Left forelimb (tissue), 1 donor: ENCODE measurements around the gene CSMD2.
"Not testable (repeated sequence)": the region's sequence is repeated elsewhere in the genome, so short reads cannot be mapped to it uniquely, and the experiment has no call there.

Experiments used
- DNase-seq: peaks from one replicate; pipeline ENCODE4 v3.0.0-alpha.2; 2018; ENCODE audit warnings: low spot score

The CSMD2 gene

DNA sequence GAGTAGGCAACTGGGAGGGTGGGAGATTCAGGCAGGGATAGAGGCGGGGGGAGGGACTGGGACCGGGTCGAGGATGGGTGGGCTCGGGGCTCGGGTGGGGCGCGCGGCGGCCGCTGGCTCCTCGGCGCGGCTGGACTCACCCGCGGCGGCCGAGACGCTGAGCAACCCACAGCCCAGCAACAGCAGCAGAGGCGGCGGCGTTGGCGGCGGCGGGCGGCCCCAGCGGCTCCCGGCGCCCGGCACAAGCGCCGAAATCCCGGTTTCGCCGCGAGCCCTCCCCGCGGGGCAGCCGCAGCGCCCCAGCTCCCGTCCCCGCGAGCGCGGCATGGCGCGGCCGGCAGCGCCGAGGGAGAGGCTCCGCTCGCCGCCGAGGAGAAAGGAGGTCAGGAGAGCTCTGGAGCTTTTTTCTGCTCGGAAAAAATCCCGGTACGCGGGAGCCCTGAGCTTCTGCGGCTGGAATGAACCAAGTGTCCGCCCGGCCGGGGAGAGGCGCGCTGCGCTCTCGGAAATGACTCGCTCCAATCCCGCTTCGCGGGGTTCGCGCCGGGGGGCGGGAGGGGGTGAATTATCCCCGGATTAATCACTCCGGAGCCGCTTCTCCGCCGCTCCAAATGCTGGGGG lies at the start of gene CSMD2:
Gene CSMD2, minus strand, starts transcription at position 460 of the 621 bp plus-strand sequence. Its CDS starts 133 bp downstream, at position 327.
- no peak for DNase-seq

DNA sequence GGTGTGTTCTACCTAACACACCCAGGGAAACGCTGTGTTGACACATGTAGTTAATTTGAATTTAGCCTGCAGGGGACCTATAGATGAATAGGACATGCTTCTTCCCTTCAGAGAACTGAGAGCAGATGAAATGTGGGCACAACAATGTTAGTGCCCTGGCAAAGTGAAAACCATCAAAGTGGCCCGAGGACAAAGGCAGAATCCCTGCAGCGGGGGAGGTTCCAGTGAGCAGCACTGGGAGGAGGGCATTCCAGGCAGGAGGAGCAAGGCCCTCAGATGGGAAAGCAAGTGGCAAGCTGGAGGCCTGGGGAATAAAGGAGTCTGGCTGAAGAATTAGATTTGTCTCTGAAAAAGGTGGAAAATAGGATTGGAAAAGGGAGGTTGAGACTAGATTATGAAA lies 48.9 kb upstream of the CSMD2 start:
- no peak for DNase-seq

DNA sequence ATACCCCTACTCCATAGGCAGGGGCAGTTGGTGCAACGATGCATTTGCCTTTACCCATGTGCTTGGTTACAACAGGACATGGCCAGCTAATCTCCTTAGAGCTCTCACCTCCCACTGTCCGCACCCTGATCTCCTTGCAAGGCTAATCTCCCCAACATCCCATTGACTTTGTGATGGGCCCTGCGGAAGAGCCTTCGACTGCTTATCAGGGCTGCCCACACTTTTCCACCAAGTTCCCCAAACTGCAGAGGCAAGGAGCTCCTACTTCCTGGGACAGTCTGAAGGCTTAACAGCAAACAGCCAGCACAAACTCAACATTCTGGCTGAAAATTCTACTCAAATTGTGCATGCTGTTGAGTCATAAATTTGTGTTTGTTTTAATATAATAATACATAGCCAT lies 47.6 kb upstream of the CSMD2 start:
- no peak for DNase-seq

DNA sequence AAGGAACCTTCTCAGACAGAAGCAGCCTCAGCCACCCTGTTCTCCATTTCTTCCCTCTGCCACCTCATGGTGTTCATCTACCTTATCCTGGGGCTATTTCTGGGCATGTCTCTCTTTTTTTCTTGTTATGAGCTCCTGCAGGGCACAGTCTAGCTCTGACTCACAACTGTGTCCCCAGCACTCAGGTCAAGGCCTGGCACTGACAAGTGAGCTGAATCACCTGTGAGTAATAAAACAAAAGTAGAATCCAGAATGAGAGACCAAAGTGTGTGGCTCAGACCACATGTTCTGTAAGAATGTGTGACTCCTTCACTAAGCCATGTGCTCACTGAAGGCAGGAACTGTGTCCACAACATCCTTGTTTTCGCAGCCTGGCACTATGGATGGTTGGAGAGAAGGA lies 34.9 kb upstream of the CSMD2 start:
- DNase-seq: no peak

DNA sequence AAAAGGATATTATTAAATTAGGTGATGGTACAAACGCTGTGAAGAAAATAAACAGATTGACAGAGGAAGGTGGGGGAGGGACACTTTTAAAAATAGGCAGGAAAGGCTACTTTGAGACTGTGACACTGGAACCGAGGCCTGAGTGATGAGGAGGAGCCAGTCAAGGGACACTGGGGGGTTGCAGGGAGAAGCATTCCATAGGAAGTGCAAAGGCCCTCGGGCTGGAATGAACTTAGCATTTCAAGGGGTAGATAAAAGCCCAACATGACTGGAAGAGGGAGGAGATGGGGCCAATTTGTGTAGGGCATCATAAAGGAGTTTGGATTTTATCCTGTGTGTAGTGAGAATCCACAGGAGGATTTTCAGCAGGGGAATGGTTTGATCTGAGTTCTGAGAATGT lies 27.6 kb upstream of the CSMD2 start:
- no peak for DNase-seq

DNA sequence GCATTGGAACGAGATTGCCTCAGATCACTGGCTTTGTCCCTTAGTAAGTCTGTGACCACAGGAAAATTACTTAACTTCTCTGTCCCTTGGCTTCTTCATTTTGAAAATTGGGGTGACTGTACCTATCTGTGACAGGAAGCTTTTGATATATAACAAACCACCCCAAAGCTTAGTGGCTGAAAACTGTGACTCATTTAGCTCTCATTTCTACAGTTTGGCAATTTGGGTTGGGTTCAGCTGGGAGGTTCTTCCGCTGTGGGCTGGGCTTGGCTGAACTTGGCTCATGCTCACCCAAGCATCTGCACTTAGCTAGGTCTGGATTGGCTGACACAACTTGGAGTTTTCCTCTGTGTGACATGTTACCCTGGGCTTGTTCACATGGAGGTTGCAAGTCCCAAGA lies 25.7 kb upstream of the CSMD2 start:
- DNase-seq: no peak

DNA sequence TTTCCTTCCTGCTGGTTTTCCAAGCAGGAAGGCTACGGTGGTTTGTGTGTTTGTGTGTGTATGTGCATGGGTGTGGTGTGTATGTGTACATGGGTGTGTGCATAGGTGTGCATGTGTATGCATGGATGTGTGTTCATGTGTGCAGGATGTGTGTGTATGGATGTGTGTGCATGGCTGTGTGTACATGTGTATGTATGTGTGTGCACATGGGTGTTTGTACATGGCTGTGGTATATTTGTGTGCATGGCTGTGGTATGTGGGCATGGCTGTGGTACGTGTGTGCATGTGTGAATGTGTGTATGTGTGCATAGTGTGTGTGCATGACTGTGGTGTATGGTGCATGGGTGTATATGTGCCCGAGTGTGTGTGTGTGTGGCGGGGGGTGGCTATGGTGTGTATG lies 24.0 kb upstream of the CSMD2 start:
- no peak for DNase-seq

DNA sequence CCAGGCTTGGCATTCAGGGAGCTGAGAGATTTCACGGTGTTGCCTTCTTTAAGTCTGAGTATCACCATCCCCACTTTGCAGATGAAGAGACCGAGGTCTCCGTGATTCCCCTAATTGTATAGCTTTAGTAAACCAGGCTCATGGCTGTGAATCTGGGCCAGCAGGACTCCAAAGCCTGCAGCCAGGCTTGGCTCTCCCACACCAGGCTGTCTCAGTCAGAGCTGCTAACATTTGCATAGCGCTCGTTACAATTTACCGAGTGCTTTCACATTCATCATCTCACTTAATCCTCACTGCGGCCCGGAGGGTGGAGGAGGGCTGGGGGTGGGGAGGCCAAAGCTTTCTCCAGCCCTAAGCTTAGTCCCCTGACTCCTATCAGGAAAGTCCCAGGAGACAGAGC lies 23.4 kb upstream of the CSMD2 start:
- DNase-seq: no peak

DNA sequence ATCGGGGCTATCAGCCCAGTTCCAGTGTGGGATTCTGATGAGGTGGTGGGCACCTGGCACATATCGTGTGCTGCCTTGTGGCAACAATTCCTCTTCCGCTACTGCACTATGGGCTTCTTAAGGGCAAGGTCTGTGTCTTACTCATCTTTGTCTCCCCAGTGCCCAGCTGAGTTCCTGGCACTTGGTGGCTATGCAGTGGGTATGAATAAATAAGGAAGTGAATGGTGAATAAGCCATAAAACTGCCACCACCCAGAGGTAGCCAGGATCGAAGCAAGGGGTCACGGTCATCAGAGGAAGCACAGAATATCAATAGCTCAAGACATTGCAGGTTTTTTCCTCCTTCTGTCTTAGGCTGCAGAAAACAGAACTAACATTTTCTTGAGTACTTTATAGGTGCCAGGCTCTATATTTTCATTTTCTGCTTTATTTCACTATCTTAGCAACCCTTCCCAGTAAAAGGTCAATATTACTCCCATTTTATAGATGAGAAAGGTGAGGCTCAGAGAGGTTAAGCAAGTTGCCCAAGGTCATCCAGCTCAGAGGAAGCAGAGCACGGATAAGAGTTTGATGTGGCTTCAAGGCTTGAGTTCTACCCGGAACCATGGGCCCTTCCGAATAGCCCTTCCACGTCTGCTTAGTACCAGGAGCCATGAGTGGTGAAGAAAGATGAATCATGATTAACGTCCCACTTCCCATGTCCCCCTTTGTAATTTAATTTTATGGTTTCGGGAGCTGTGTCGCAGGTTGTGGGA lies 21.9 kb upstream of the CSMD2 start:
- DNase-seq: no peak

DNA sequence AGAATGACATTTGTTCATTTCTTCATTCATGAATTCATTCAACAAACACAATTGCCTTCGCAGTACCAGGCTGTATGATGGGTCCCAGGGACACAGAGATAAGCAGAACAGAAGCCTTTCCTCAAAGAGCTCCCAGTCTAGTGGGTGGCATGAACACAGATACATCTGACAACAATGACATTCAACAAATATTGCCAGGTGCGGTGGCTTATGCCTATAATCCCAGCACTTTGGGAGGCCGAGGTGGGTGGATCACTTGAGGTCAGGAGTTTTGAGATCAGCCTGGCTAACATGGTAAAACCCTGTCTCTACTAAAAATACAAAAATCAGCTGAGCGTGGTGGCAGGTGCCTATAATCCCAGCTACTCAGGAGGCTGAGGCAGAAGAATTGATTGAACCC lies 18.4 kb upstream of the CSMD2 start:
- not testable (repeated sequence) for DNase-seq

DNA sequence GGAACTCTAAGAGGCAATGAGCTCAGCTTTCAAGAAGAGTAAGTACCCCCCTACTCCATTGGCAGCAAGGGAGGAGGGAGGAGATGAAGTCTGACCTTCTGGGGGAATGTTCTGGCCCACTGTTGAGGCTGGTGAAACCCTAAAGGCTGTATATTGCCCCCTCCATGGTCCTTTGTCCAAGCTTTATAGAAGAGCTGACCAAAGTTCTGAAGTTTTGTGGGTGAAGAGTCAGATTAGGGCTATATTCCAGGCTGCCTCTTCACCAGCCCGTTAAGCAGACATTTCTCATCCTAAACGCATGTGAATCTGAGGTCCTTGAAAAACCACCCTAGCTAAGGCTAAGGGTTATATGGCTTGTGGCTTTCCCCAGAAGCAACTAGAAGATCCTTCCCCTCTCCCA lies 13.0 kb upstream of the CSMD2 start:
- DNase-seq: no peak

DNA sequence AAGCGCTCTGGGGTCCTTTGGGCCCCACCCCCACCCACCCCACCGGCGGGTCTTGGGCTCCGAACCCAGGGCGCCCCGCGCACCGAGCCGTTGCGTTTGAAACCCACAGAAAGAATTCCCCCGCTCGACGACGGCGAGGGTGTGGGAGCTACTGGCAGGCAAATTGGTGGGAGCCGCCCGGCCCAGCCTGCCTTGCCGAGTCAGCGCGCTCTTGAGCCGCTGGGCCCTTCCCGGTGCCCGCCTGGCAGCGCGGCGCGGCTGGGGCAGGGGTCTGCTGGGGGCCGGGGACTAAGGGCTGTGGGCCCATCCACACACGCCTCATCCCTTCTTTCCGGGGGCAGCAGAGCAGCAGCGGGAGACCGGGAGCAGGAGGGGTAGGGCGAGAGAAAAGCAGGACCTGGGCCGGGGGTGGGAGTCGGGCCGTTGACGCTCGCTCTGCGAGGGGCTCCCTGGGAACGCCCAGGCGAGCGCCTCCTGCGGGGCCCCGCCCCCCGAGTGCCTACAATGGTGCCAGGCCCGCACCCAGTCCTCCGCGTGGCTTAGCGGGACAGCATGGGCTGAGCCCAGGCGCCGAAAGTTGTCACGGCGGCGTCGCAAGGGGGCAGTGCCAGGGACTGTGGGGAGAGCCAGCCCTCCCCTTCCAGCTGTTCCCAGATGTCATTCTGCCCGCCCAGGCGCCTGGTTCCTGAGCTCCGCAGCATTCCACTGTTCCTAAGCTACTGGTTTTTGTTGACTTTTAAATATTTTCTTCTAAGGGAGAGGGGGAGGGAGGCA lies 12.0 kb upstream of the CSMD2 start, which contains the start of gene C1orf94:
Gene C1orf94, plus strand, starts transcription at position 78 of the 774 bp plus-strand sequence. CDS start 883 bp downstream, outside the sequence.
- DNase-seq: no peak

DNA sequence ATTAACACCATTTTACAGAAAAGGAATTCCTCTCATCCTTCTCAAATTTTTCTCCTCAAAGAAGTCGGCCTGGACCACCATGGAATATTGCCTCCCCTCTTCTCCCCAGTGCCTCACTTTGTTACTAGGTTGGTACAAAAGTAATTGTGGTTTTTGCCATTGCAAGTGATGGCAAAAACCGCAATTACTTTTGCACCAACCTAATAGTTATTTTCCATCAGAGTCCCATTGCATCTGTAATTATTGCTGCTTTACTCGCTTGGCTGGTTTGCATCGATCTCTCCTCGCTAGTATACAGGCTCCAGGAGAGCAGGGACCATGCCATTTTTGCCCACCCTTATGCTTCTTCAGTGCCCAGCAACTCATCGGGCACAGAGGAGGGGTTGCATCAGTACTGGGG lies 10.7 kb upstream of the CSMD2 start:
- no peak for DNase-seq

DNA sequence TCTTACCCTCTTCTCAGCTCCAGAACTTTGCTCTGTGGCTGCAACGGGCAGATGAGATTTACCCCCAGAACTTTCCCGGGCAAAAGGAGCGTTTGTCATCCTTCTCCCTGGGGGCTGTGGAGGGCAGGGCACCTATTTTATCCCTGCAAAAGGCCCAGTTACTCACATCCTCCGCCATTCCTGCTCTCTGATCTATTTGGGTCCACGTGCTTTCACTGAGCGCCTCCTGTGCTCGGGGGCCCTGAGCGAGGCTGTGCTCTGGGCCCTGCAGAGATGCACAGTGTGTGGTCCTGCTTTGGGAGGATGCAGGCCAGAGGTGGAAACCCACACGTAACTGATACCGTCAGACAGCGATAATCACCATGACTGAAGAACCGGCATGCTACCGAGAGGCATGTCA lies 2.4 kb upstream of the CSMD2 start:
- no peak for DNase-seq

DNA sequence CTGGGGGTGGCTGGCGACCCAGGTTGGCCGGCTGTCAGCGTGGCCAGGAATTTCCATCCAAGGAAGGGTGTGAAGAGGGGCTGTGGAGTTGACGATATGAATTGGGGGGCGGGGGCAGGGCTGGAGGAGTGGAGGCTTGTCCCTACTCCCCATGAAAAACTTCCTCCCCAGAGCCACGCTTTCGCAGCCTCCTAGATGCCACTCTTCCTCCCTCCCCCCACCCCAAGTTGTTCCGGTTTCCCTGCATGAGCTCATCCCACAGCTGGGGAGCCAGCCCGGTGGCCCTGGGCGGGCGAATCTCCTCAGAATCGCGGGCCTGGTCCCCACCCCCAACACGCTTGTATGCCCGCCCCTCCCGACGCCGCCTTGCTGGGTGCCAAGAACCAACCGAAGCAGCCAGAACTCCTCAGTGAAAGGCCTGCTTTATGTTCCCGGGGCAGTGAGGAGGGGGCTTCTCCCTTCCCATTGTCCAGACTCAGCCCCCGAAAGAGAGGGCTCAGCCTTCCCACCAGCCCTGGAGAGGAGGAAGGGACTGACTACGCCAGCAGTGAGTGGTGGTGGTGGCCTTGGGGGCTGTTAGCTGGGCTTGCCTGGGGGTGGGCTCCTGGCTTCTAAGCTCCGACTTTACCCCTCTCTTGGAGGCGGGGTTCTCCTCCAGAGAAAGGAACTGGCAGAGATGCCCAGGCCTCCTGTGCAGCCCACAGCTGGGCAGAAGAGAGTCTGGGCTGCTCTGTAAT lies 1.8 kb upstream of the CSMD2 start:
- no peak for DNase-seq

DNA sequence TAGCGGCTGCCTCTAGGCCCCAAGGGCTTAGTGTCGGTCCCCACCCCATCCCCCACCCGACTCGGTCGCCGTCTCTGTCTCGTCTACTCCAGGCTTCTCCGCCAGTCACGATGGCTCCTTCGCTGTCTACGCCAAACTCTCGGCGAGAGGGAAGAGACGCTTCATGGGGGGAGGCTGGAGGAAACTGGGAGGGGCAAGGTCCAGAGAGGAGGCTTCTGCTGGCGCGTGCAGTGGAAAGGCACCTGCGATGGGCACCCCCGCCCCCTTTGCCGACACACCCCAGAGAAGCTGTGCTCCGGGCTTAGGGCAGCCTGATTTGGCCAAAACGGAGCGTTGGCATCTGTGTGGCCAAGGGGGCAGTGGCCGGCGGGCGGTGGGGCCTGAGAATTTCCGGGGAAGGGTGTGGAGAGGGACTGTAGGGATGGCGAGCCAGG lies 1.2 kb upstream of the CSMD2 start:
- no peak for DNase-seq

DNA sequence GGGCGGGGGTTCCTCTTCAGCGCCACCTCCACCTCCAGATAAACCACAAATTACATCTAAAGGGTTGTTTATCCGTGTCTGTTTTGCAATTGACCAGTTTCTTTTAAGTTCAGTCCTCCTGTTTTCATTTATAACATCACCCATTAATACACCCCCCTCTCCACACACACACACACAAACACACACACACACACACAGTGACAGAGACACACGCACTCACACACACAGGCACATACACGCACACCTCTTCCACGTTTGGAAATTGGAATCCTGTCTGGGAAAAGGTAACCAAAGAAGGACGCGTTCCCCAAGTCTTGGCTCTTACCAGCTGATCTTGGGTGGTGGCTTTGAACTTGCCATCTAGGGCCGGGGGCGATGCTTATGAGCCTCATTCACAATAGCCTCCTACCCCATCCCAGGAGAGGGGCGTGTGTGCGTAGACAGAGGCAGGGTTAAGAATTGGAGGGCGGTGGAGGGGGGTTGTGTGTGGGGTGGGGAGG lies 442 bp upstream of the CSMD2 start:
- no peak for DNase-seq

DNA sequence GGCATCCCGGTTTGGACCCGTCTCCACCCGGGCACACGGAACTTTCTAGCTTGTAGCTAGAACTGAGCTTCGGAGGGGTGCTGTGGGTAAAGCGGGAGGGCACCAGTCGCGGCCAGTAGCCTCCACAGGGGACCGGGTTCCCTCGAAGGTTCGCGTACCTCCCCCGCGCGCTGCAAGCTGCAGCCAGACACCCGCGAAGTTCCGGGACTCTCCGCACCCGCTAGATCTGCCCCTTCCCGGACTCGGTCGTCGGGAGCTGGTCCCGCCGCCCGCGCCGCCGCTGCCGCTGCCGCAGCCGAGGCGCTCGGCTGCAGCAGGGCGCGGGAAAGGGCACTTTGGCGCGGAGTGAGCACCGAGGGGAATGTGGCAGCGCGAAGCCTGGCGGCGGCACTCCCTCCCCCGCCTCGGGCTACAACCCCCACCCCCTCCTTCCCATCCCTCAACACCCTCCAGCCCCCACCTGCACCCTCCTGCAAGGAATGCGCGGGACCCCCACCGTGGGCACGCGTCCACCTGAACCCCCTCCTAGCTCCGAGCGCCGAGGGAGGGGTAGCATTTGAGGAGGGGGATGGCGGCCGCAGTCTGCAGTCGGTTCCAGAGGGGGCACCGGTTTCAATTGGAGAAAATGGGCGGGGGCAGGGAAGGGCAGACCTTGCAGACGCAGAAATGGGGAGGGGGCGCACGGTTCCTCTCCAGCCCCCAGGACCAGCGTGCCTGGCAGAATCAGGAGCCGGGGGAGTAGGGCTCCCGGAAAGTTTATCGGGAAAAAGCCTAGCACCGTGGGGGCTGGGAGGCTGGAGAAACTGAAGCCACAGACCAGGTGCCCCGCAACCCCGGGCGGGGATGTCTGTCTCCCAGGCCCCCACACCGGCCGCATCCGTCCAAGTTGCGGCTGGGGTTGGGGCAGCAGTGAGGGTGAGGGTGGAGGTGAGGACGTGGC lies 968 bp downstream of the CSMD2 start:
- DNase-seq: no peak

DNA sequence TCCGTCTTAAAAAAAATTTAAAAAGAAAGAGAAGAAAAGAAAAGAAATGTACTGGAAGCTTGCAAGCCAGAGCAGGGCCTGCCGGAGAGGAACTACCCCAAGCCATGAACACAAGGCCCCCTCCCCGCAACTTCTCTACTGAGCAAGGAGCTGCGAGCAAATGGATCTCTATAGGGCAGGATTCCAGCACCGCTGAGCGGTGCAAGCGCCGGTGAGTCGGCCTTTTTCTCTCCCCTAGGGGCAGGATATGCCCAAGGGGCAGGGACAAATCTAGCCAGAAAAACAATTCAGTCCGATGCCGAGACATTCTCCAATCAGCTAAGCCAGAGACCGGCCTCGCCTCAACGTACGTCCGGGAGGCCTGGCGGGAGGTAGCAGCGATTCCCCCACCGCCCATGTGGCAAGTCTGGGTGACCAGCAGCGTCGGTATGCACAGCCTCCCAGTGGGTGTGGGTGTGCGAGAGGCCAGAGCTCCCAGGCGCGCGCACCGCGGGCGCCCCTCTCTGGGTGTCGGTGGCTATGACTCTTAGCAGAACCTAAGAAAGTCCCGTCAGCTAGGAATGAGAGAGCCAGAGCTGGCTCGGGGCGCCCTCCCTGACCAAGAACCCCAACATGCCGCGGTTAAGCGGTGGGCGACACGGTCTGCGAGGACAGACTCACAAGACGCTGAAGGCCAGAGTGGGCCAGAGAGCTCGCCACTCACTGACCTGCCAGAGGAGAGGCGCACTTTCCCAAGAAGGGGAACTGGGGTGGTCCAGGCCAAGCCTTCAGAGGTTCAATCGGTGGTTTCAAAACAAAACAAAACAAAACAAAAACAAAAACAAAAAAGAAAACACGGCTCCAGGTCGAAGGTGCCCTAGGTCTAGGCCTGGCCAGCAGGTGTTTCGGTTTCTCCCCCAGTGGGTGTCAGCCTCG lies 1.9 kb downstream of the CSMD2 start:
- peak; percentile 70 for DNase-seq

DNA sequence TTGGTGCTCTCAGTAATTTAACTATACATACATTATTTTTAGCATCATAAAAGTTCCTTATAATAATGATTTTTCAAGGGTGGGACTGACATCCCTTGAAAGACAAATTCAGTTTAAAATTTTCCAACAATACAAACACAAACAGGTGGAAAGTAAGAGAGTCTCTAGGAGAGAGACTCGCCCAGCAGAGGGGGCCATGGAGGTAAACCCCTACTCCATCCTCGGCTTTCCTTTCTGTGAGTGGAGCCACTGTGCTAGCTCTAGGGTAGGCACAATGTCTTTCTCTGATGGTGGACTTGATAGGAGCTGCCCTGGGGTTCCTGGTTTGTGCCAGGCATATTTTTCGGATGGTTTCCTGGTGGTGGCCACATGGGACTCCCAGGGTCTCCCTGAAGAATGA lies 8.3 kb downstream of the CSMD2 start:
- DNase-seq: no peak
